GM18505 (cell line): ENCODE results near the gene CAMTA1.

Experiments used
- ATAC-seq: cut with Tn5 transposase; IDR thresholded peaks from one replicate; pipeline ENCODE4 v1.9.1; 2021; ENCODE audit not compliant: unreplicated experiment
- POLR2A ChIP-seq: IDR thresholded peaks from 4 replicates; pipeline ENCODE4 v1.6.1; 2011; ENCODE audit warnings: borderline replicate concordance; ENCODE audit not compliant: insufficient read depth, insufficient read length; ENCODE audit errors: extremely low read depth

The CAMTA1 gene

DNA sequence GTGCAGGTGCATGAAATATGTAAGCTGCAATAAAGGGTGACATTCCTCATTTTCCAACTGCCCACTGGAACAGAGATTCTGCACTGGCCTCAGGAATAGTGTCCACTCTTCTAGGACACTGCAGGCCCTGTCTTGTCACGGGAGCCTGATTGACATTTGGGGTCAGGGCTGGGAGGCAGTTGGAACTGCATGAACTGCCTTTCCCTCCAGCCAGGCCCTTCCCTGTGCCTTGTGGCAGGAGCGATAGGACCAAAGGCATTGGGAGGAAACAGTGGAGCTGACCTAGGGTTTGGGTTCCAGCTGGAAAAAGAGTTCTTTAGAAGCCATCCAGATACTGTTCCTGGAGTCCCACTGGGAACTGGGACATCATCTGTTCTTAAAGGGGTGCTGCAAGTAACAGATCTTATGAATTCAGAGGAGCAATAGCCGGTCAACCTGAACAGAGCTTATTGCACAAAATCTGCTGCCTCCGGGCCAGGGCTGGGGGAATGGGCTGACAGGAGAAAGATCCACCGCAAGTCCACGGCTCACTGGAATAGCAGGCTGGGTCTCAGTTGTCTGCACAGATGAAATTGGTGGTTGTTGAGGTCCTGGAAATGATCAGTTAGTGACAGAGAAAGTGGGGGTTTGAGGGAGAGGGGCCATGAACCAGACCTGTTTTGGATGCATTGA lies 451.7 kb downstream of the CAMTA1 start:
- TF ChIP-seq POLR2A: no peak
- no peak for ATAC-seq

DNA sequence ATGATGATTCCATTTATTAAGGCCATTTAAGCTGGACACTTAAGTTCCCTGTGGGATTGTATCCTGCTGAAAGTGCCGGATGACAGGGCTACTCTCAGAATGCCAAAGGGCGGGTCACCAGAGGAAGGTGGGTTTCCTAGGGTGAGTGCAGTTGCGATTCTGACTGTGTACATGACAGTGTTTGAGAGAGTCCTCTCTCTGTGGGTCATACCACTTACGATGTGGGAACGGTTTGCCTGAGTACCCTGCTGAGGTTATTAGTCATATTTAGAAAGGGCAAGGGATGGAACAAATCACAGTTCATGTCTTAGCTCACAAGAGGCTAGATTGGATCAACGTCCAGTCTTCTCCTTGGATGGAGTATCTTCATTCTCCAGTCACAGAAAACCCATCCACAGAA lies 461.9 kb downstream of the CAMTA1 start:
- no peak for ATAC-seq
- no peak for TF ChIP-seq POLR2A

DNA sequence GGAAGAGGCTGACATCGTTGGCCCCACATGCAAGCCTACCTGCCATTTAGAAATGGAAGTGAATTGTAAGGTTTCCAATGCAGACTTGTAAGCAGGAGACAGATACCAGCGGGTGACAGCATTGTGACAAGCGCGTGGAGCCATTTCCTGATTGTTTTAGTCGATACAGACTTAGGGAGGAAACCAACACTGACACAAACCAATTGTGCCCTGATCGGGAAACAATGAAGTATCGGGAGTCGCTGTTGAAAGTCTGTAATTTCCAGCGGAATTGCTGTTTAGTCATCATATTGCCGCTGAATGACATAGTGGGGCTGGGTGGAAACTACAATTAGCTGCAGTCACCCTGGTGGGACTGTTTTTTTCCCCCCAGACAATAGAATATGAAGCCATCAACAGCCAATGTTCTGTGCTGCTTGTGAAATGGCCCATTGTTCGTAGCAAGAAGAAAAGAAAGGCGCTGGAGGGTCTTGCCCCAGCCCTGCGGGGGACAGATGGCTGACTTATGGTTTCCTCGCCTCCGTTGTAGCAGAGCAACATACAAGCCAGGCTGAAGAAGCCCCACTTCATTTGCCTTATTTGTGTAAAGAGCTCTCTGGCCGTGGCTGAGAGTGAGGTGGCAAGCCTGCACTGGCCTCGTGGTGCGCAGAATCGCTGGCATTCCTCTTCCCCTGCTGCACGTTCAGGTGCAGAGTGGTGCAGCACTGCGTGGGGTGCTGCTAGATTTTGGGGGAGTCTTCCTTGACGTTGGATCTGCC lies 462.7 kb downstream of the CAMTA1 start:
- no peak for ATAC-seq
- TF ChIP-seq POLR2A: no peak

DNA sequence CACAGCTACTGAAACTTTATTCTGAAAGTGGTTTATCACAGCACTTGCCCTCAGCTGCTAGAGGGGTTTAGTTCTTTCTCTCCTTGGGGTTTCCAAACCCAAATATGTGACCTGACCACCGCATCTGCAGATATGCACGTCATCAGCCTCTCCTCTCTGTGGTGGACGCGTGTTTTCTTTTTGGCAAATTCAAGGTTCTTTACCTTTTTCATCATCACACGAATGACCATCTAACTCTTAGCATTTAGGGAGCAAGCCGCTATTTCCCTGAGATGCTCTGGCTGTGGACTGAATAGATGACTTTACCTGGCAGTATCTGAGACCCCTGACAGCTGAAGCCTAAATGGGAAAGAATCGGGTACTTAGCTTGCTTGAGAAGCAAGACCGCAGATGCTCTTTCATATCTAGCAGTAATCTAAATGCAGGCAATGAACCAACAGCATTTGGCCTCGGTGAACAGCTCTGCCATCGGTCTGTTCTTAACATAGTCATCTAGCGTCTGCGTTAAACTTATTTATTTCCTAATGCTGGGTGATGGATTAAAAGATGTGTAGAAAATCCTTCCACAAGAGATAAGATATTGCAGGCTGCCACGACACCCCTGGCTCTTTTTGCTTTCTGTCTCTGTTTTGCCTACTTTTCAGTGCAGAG lies 463.4 kb downstream of the CAMTA1 start:
- no peak for ATAC-seq
- no peak for TF ChIP-seq POLR2A

DNA sequence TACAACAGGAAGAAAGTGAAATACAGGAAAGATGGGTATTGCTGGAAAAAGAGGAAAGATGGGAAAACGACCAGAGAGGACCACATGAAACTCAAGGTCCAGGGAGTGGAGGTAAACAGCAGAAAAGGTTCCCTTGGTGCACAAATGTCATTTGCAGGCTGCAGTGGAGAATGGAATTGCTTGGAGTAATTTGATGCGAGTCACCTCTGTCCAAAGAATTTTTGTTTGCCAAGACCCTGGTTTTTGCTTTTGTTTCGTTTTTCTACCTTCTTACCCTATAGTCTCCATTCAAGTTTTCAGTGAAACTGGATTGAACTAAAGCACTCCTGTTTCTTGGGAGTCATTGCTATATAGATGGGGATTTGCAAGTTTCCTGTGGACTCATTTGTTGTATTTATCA lies 464.3 kb downstream of the CAMTA1 start:
- TF ChIP-seq POLR2A: no peak
- no peak for ATAC-seq

DNA sequence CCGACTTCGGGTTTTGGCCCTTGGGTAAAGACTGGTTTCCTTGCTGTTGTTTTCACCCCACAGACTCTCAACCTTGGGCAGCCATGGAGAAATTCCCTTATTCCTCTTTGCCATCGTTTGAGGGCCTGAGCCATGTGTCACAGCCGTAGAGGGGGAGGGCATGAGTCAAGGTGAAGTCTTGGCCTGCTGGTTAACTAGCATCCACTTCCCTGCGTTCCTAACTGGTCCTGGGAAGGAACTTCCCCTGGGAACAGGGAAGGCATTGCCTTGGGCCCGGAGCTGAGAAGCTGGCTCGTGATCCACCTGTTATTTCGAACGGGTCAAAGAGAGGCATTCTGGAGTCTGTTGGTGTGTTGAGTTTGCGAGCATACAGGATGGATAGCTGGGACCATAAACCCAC lies 464.9 kb downstream of the CAMTA1 start:
- no peak for TF ChIP-seq POLR2A

DNA sequence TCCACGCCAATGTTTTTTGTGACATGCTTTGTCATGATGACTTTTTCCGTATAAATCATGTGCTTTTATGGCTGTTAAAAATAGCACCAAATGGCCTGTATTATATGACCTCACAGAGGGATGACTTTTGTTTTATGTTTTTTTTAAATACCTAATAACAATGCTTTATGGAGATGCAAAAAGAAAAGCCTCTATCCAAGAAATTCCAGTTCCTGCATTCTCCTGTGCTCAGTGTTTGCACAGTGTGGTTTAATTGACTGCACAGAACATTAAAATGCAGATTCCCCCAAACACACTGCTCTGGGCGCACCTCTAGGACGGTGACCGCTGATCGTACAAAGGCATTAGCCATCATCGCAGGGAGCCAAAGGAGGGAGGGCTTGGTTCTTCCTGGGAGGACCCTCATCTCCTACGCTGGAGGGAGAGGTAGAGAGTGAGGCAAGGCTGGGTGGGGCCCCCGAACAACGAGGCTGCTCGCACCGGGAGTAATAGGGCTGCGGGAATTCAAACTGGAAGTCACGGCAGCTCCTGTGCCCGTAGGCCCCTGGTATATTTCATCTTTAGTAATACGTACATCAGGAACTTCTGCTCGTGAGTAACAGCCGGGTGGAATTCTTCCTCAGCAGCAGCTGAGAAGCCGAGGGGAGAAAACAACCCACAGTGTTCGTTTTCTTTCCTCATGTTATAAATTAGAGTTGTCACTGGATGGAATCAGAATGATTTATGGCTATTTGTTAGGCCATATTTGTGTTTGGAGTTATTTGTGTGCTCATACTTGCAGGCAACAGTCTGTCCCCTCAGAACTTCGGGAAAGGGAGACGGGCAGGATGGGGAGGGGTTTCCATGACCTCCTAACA lies 465.6 kb downstream of the CAMTA1 start:
- TF ChIP-seq POLR2A: no peak
- no peak for ATAC-seq

More for the DNA sequence above, 464.9 kb downstream of the CAMTA1 start:
- no peak for ATAC-seq

DNA sequence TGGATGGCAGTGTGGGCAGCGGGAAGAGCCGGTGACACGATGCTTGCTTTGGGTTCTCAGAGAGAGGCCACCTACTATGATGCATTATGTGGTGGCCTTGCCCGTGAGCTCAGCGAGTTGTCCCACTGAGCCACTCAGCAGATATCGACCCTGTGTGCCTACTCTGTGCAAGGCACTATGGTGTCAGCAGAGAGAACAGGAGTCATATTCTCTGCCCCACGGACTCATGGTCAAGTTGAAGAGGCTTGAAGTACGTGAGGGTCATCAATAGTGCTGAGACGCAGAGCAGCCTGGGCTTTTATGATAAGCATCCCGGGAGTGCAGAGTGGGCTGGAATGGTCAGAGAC lies 466.2 kb downstream of the CAMTA1 start:
- no peak for ATAC-seq
- TF ChIP-seq POLR2A: no peak

DNA sequence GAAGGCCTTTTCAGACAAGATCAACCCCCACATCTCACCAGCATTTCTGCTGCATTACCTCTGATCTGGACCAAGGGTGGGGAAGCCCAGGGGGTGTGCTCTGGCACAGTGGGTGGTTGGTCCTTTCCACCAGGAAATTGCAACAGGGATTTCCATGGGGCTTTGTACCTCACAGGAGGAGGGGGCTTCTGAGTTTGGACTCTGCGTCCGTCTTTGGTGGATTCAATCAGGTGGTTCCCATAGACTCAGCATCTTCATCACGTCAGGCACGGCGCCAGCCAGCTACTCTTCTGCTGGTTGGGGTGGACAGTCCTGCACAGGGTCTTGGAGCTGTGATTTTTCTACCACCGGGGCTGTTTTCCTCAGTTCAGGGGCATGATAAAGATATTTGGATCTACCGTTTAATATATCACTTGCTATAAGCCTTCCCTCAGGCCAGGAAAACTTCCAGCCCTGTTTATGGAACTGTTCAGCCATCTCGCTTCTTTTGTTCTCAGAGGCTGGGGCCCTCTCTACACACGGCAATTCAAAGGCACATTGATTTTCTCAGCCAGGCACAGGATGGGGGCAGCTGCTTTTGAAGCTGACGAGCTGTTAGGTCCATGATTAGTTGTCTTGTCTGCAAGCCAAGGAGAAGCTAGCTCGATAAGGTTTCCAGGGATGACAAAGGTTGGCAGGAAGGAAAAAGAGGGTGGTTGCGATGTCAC lies 467.3 kb downstream of the CAMTA1 start:
- ATAC-seq: no peak

DNA sequence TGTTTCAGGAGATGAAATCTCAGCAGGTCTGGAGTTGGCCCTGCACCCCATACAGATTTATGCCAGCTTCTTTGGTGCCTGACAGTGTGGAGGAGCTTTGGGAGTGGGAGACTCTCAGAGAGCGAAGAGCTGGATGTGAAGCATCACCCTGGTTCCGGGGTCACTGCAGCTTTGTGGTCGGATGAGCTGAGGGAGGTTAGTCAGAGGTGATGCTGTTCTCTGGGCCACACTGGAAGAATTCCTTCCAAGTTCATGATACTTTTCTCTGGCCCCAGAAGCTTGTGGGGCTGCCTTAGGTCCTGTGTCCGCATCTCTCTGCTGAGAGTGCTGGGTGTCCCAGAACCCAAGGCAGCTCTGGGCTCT lies 467.8 kb downstream of the CAMTA1 start:
- no peak for TF ChIP-seq POLR2A
- ATAC-seq: no peak

More for the DNA sequence above, 467.3 kb downstream of the CAMTA1 start:
- TF ChIP-seq POLR2A: no peak

DNA sequence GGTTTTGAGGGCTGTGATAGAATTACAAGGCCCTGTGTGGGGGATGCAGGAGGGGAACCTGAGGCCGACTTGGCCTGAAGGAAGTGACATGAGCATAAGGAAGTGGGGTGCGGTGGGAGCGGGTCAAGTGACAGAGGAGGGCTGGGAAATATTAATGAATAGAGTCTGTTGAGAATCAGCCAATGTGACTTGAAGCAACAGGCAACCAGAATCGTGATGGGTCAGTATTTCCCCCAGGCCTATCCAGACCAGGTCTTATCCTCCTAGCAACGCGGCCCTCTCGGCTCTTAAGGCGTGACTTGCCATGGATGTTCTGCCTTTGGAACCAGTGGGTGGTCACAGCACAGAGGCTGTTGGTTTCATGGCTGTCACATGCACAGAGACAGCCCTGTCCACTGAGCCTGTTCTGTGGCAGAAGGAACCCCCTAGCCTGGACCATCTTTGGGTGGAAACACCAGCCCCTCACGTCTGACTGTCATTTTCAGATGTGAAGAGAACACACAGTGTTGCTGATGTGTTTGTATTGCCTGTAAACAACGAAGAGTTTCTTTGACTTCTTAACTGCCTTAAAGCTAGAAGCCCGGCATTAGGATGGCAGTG lies 468.8 kb downstream of the CAMTA1 start:
- no peak for ATAC-seq
- no peak for TF ChIP-seq POLR2A

DNA sequence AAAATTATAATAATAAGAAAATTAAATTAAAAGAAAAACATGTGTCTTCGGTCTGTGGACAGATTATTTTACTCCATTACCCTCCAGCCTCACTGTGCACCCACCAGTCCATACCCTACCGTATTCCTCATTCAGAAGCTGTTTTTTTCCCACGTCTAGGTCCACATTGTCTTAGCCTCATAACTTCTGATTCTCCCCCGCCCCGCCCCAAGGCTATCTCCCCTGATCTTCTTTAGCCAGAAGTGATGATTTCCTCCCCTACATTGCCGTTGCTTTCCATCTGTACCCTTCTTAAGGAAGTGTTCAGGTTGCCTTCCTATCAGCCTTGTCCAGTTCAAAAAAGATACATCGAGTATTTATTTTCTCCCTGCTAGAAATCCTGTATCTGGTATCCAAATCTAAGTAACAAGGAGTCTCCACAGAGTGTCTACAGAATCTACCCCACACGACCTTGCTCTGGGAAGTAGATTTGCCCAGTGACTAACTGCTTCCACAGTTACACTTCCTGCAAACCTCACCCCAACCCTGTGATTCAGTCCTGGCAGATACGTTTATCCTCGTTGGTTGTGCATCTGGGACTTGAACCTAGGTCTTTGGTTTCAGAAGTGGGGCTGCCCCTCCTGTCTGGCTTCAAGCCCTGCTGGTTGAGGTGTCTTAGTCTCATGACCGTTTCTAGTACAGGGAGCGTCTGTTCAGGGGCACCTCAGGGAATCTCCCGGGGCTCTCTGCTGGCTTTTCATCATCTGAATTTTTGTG lies 470.2 kb downstream of the CAMTA1 start:
- no peak for ATAC-seq

More for the DNA sequence above, 470.2 kb downstream of the CAMTA1 start:
- no peak for TF ChIP-seq POLR2A
